ENCODE measurements around the gene CIB4.

DNA sequence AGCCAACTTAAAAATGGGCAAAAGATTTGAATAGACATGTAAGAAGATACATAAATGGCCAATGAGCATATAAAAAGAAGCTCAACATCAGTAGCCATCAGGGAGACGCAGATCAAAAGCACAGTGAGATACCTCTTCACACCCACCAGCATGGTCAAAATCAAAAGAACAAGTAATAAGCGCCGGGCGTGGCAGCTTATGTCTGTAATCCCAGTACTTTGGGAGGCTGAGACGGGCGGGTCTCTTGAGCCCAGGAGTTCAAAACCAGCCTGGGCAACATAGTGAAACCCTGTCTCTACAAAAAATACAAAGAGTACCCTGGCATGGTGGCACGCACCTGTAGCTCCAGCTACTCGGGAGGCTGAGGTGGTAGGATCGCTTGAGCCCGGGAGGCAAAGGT, 4.6 kb upstream of the CIB4 start:
- TF ChIP-seq ZBTB21 (CRISPR knock-in tag; IDR thresholded peaks at IDR 0.05; ENCODE audit: borderline replicate concordance) (no peak), CREB1 (CRISPR knock-in tag; IDR thresholded peaks at IDR 0.05) (no peak), JUN (CRISPR knock-in tag; IDR thresholded peaks at IDR 0.05) (no peak), CTCF (IDR thresholded peaks at IDR 0.05) (no peak)

Measured in WTC11 (cell line).